Measurements from ENCODE around the gene HSPB2. TPM values are rescaled to one million over a fixed set of nuclear protein-coding genes. Genes with fewer than 3 reads are reported as not detected.
A peak's percentile ranks its signal among the peaks of the same experiment; 100 is the strongest.
"Not testable (repeated sequence)": the region's sequence is repeated elsewhere in the genome, so short reads cannot be mapped to it uniquely, and the experiment has no call there.

HSPB2 gene
- total RNA-seq, 1 donor from 2014 or later: not detected

- peak; percentile 66 for DNase-seq
Observed at GRCh38 chr11:111913997-111914396, 1.5 kb downstream of the HSPB2 start.

GRCh38 chr11:111916768-111917167 is 4.2 kb downstream of the HSPB2 start:
- no peak for DNase-seq

- no peak for DNase-seq
Observed at GRCh38 chr11:111917312-111917711, 4.8 kb downstream of the HSPB2 start.

- no peak for DNase-seq
Observed at GRCh38 chr11:111917788-111918187, 5.3 kb downstream of the HSPB2 start.

GRCh38 chr11:111918390-111919256 is 6.1 kb downstream of the HSPB2 start, which contains the start of gene C11orf52:
Gene C11orf52 (plus strand): TSS chr11:111918913. CDS start chr11:111918973, 60 bp downstream.
- DNase-seq: peak; percentile 84

- no peak for DNase-seq
Observed at GRCh38 chr11:111920908-111921307, 8.4 kb downstream of the HSPB2 start.

GRCh38 chr11:111921541-111922230 is 9.2 kb downstream of the HSPB2 start:
- no peak for DNase-seq

- peak; percentile 43 for DNase-seq
Observed at GRCh38 chr11:111922803-111923202, 10.3 kb downstream of the HSPB2 start.

- peak; percentile 46 for DNase-seq
Observed at GRCh38 chr11:111923351-111923788, 10.8 kb downstream of the HSPB2 start.

GRCh38 chr11:111923951-111924350 is 11.4 kb downstream of the HSPB2 start:
- no peak for DNase-seq

GRCh38 chr11:111925953-111926352 is 13.4 kb downstream of the HSPB2 start:
- no peak for DNase-seq

GRCh38 chr11:111926505-111927391 is 14.2 kb downstream of the HSPB2 start:
- DNase-seq: peak; percentile 98

GRCh38 chr11:111930472-111930871 is 17.9 kb downstream of the HSPB2 start:
- DNase-seq: no peak

- DNase-seq: no peak
Observed at GRCh38 chr11:111932611-111932950, 20.0 kb downstream of the HSPB2 start.

- DNase-seq: not testable (repeated sequence)
Observed at GRCh38 chr11:111933176-111933575, 20.6 kb downstream of the HSPB2 start.

- DNase-seq: no peak
Observed at GRCh38 chr11:111933872-111934271, 21.3 kb downstream of the HSPB2 start.

- no peak for DNase-seq
Observed at GRCh38 chr11:111934306-111934705, 21.8 kb downstream of the HSPB2 start.

- DNase-seq: no peak
Observed at GRCh38 chr11:111935317-111936039, 22.9 kb downstream of the HSPB2 start.

- DNase-seq: no peak
Observed at GRCh38 chr11:111936040-111936540, 23.6 kb downstream of the HSPB2 start.

GRCh38 chr11:111937461-111937769 is 24.9 kb downstream of the HSPB2 start:
- no peak for DNase-seq

- no peak for DNase-seq
Observed at GRCh38 chr11:111937844-111938243, 25.3 kb downstream of the HSPB2 start.

- peak; percentile 59 for DNase-seq
Observed at GRCh38 chr11:111938687-111939160, 26.2 kb downstream of the HSPB2 start.

All from dermis blood vessel endothelial cell (primary cell).